WERI-Rb-1 (cell line): ENCODE measurements around the gene LARP4.
"Not testable (repeated sequence)": the region's sequence is repeated elsewhere in the genome, so short reads cannot be mapped to it uniquely, and the experiment has no call there.

Experiments
- DNase-seq: peaks from one replicate; pipeline ENCODE4 v3.0.0-alpha.2; 2020
- H3K27ac ChIP-seq: fragments of 250-450 bp; sonication (Bioruptor Pico); 2 replicates; pipeline ENCODE4 v1.5.1; 2020; ENCODE audit warnings: mild to moderate bottlenecking, moderate library complexity
- H3K27me3 ChIP-seq: fragments of 250-450 bp; sonication (Bioruptor Pico); 2 replicates; pipeline ENCODE4 v1.5.1; 2021; ENCODE audit warnings: mild to moderate bottlenecking, low read depth, moderate library complexity; ENCODE audit not compliant: insufficient read depth, severe bottlenecking
- H3K36me3 ChIP-seq: fragments of 250-450 bp; sonication (Bioruptor Pico); 2 replicates; pipeline ENCODE4 v1.5.1; 2020; ENCODE audit warnings: mild to moderate bottlenecking, moderate library complexity
- H3K4me3 ChIP-seq: 2 replicates; pipeline ENCODE4 v1.5.1; 2011; ENCODE audit warnings: low read depth, mild to moderate bottlenecking, control low read depth, low read length
- H3K9me3 ChIP-seq: fragments of 250-450 bp; sonication (Bioruptor Pico); 2 replicates; pipeline ENCODE4 v1.5.1; 2021; ENCODE audit warnings: mild to moderate bottlenecking, moderate library complexity; ENCODE audit not compliant: severe bottlenecking
- TF ChIP-seq, protein P1 (sequence below): IDR thresholded peaks from 2 replicates; pipeline ENCODE4 v1.5.1; 2011; ENCODE audit warnings: low read depth, mild to moderate bottlenecking, control low read depth, inconsistent platforms, low read length

LARP4 gene

GRCh38 chr12:50380761-50381325 is 19.8 kb upstream of the LARP4 start:
- TF ChIP-seq, protein P1, sequence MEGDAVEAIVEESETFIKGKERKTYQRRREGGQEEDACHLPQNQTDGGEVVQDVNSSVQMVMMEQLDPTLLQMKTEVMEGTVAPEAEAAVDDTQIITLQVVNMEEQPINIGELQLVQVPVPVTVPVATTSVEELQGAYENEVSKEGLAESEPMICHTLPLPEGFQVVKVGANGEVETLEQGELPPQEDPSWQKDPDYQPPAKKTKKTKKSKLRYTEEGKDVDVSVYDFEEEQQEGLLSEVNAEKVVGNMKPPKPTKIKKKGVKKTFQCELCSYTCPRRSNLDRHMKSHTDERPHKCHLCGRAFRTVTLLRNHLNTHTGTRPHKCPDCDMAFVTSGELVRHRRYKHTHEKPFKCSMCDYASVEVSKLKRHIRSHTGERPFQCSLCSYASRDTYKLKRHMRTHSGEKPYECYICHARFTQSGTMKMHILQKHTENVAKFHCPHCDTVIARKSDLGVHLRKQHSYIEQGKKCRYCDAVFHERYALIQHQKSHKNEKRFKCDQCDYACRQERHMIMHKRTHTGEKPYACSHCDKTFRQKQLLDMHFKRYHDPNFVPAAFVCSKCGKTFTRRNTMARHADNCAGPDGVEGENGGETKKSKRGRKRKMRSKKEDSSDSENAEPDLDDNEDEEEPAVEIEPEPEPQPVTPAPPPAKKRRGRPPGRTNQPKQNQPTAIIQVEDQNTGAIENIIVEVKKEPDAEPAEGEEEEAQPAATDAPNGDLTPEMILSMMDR = no peak
- no peak overlapping the region for H3K4me3 ChIP-seq

GRCh38 chr12:50387487-50387886 is 13.2 kb upstream of the LARP4 start:
- TF ChIP-seq, protein P1 = no peak
- DNase-seq = no peak
- H3K36me3 ChIP-seq = no peaks in the 10 kb centered on the region
- H3K4me3 ChIP-seq = no peak overlapping the region
- no peak overlapping the region for H3K27ac ChIP-seq
- H3K27me3 ChIP-seq = no peaks in the 10 kb centered on the region
- no peaks in the 10 kb centered on the region for H3K9me3 ChIP-seq

More at GRCh38 chr12:50380761-50381325, 19.8 kb upstream of the LARP4 start:
- Histone ChIP-seq H3K36me3 (no peaks in the 10 kb centered on the region), H3K27me3 (no peaks in the 10 kb centered on the region), H3K27ac (no peak overlapping the region), H3K9me3 (no peaks in the 10 kb centered on the region)
- no peak for DNase-seq

- no peaks in the 10 kb centered on the region for H3K36me3 ChIP-seq
- peak; percentile 33 for DNase-seq
- no peak overlapping the region for H3K27ac ChIP-seq
- TF ChIP-seq, protein P1 = no peak
- no peaks in the 10 kb centered on the region for H3K9me3 ChIP-seq
- no peaks in the 10 kb centered on the region for H3K27me3 ChIP-seq
- no peak overlapping the region for H3K4me3 ChIP-seq
These were observed 12.7 kb upstream of the LARP4 start for GRCh38 chr12:50387972-50388478.

DNA sequence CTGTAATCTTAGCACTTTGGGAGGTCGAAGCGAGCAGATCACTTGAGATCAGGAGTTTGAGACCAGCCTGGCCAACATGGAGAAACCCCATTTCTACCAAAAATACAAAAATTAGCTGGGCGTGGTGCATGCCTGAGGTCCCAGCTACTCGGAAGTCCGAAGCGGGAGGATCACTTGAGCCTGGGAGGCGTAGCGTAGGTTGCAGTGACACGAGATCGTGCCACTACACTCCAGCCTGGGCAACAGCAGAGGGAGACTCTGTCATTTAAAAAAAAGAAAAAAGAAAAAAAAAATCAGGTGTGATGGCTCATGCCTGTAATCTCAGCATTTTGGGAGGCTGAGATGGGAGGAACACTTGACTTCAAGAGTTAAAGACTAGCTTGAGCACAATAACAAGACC is 11.9 kb upstream of the LARP4 start:
- H3K27ac ChIP-seq, H3K4me3 ChIP-seq, H3K9me3 ChIP-seq, H3K27me3 ChIP-seq, H3K36me3 ChIP-seq, DNase-seq: not testable (repeated sequence)

DNA sequence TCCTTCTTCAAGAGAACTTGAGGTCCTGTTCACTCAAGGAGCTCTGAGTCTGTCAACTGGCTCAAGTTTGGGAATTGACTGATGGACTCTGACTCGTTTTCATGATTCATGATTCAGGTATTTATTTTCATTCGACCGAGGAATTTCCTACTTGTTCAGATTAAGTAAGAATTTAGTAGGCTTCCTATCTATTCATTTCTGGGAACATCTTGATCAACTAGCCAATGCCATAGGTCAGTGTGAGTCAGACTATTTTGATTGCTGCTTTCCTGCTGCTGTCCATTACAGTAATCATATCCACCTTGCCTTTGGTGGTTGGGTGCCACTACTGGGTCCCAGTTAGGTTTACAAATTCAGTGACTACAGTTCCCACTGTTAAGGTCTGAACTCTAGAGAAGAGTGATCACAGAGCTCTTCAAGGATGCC is 10.4 kb upstream of the LARP4 start:
- no peak overlapping the region for H3K27ac ChIP-seq
- H3K4me3 ChIP-seq = no peak overlapping the region
- H3K36me3 ChIP-seq = no peaks in the 10 kb centered on the region
- H3K27me3 ChIP-seq = no peaks in the 10 kb centered on the region
- DNase-seq = no peak
- TF ChIP-seq, protein P1 = no peak
- H3K9me3 ChIP-seq = no peaks in the 10 kb centered on the region

GRCh38 chr12:50394469-50395029 is 6.1 kb upstream of the LARP4 start:
- DNase-seq = no peak
- Histone ChIP-seq H3K9me3 (no peaks in the 10 kb centered on the region), H3K27ac (no peak overlapping the region), H3K4me3 (no peak overlapping the region), H3K36me3 (no peaks in the 10 kb centered on the region), H3K27me3 (no peaks in the 10 kb centered on the region)
- TF ChIP-seq, protein P1 = no peak
